H1 (cell line): ENCODE results near the gene NYAP2.

Experiments
- CBX5 ChIP-seq: fragments of 300-800, 300-1000 bp; sonication (generic); IDR thresholded peaks from 2 replicates; pipeline ENCODE4 v1.7.1; 2016; ENCODE audit warnings: antibody characterized with exemption, low read length, low read depth
- CHD2 ChIP-seq: IDR thresholded peaks from 2 replicates; pipeline ENCODE4 v1.6.1; 2012; ENCODE audit warnings: low read length, improper control_type of control experiment
- CTCF ChIP-seq, 3 experiments: IDR thresholded peaks; 1 replicate in 2 of 3; 2 replicates in 1 of 3; pipeline versions ENCODE4 v1.5.1 to v1.6.1; 2011; ENCODE audit warnings: low read length in 3 of 3, mild to moderate bottlenecking in 3 of 3, inconsistent platforms in 2 of 3, low read depth in 1 of 3, moderate library complexity in 1 of 3; ENCODE audit not compliant: insufficient read depth in 1 of 3; ENCODE audit errors: control extremely low read depth in 1 of 3
- EGR1 ChIP-seq: IDR thresholded peaks from 2 replicates; pipeline ENCODE4 v1.6.1; 2011; ENCODE audit warnings: low read depth, low read length, borderline replicate concordance
- GABPA ChIP-seq: IDR thresholded peaks from 2 replicates; pipeline ENCODE4 v1.6.1; 2011; ENCODE audit warnings: mild to moderate bottlenecking, low read length, moderate library complexity, borderline replicate concordance; ENCODE audit not compliant: insufficient read depth
- MAX ChIP-seq: IDR thresholded peaks from 2 replicates; pipeline ENCODE4 v1.6.1; 2012; ENCODE audit warnings: inconsistent platforms
- NRF1 ChIP-seq: IDR thresholded peaks from 2 replicates; pipeline ENCODE4 v1.6.1; 2011; ENCODE audit warnings: mild to moderate bottlenecking, low read depth, low read length, improper control_type of control experiment
- PHF8 ChIP-seq: fragments of 200-600 bp; sonication (generic); conservative IDR thresholded peaks from 2 replicates; pipeline ENCODE4 v1.7.1; 2012; ENCODE audit warnings: low read depth, mild to moderate bottlenecking, inconsistent platforms, low read length, moderate library complexity
- POLR2A ChIP-seq, 2 experiments: IDR thresholded peaks; 1 replicate in 1 of 2; 2 replicates in 1 of 2; pipeline ENCODE4 v1.6.1; 2011; ENCODE audit warnings: low read depth in 2 of 2, low read length in 2 of 2, mild to moderate bottlenecking in 2 of 2; ENCODE audit errors: control extremely low read depth in 1 of 2
- RNF2 ChIP-seq: fragments of 200-900, 300-1000 bp; sonication (generic); IDR thresholded peaks from 2 replicates; pipeline ENCODE4 v1.7.1; 2016; ENCODE audit warnings: borderline replicate concordance, low read depth, mild to moderate bottlenecking, antibody characterized with exemption, low read length; ENCODE audit not compliant: poor library complexity, severe bottlenecking; ENCODE audit errors: missing control alignments
- SIN3A ChIP-seq, 2 experiments: IDR thresholded peaks in 1 of 2; conservative IDR thresholded peaks in 1 of 2; 2 replicates each; pipeline ENCODE4 v1.6.1; 2011 to 2012; ENCODE audit warnings: low read length in 2 of 2, improper control_type of control experiment in 1 of 2, low read depth in 1 of 2, mild to moderate bottlenecking in 1 of 2
- SIX5 ChIP-seq: IDR thresholded peaks from 2 replicates; pipeline ENCODE4 v1.6.1; 2011; ENCODE audit warnings: mild to moderate bottlenecking, low read depth, low read length
- TAF1 ChIP-seq: IDR thresholded peaks from 2 replicates; pipeline ENCODE4 v1.6.1; 2011; ENCODE audit warnings: mild to moderate bottlenecking, low read depth, low read length
- ZNF274 ChIP-seq: IDR thresholded peaks from 2 replicates; pipeline ENCODE4 v1.7.0; 2012; ENCODE audit warnings: low read length, borderline replicate concordance; ENCODE audit errors: extremely low read depth

GRCh38 chr2:225413786-225414185 is 14.3 kb downstream of the NYAP2 start:
- TF ChIP-seq CHD2: no peak
- TF ChIP-seq MAX: no peak
- no peak for TF ChIP-seq CTCF (IDR thresholded peaks at IDR 0.05; ENCODE audit: control extremely low read depth in 1 of 3, insufficient read depth in 1 of 3, low read depth in 1 of 3, low read length in 3 of 3)
- TF ChIP-seq PHF8: no peak
- TF ChIP-seq SIN3A (conservative IDR thresholded peaks at IDR 0.05 in 1 of 2, IDR thresholded peaks at IDR 0.05 in 1 of 2; ENCODE audit: low read depth in 1 of 2, low read length in 2 of 2): no peak
- TF ChIP-seq RNF2: no peak
- no peak for TF ChIP-seq POLR2A (IDR thresholded peaks at IDR 0.05; ENCODE audit: control extremely low read depth in 1 of 2, low read depth in 2 of 2, low read length in 2 of 2)
- no peak for TF ChIP-seq ZNF274
- no peak for TF ChIP-seq GABPA
- TF ChIP-seq TAF1: no peak
- TF ChIP-seq NRF1: no peak
- no peak for TF ChIP-seq EGR1
- TF ChIP-seq CBX5: no peak
- TF ChIP-seq SIX5: no peak
